Naive thymus-derived CD4-positive, alpha-beta T cell (primary cell): Measurements from ENCODE around the gene FBXL15. TPM values are rescaled to one million over a fixed set of nuclear protein-coding genes. Genes with fewer than 3 reads are reported as not detected.

Experiments used
- ATAC-seq: fragments of 150-1000 bp; cut with Tn5 transposase; 2 replicates; pipeline ENCODE4 v1.10.0; 2021; ENCODE audit warnings: mild to moderate bottlenecking, moderate library complexity
- CTCF ChIA-PET: fragments of 350-600 bp; sonication (Branson Sonifier 250); formaldehyde crosslinking; loops from one replicate; lab custom pipeline; 2021; ENCODE audit warnings: antibody characterized with exemption; lab: Charles Lee
- POLR2A ChIA-PET: fragments of 350-600 bp; sonication (Branson Sonifier 250); formaldehyde crosslinking; loops from one replicate; lab custom pipeline; 2021; ENCODE audit warnings: antibody characterized with exemption, inconsistent platforms; lab: Charles Lee
- DNase-seq, 9 donors: peaks; one replicate each; pipeline versions ENCODE4 v3.0.0 to v3.0.0-alpha.2; 2020 to 2022; ENCODE audit warnings: mixed read lengths in 1 of 9
- H3K27ac ChIP-seq: one replicate; pipeline ENCODE4 v1.7.0; 2013; ENCODE audit warnings: mild to moderate bottlenecking, low read depth, low read length, moderate library complexity
- H3K27me3 ChIP-seq, 2 donors: one replicate each; pipeline ENCODE4 v1.7.0; 2013; ENCODE audit warnings: low read length in 2 of 2, mild to moderate bottlenecking in 2 of 2, moderate library complexity in 2 of 2; ENCODE audit not compliant: control insufficient read depth in 2 of 2, insufficient read depth in 2 of 2
- H3K36me3 ChIP-seq, 3 experiments: 1 replicate in 2 of 3; 2 replicates in 1 of 3; pipeline ENCODE4 v1.7.0; 2013; ENCODE audit warnings: low read length in 3 of 3, mild to moderate bottlenecking in 3 of 3, moderate library complexity in 1 of 3; ENCODE audit not compliant: insufficient read depth in 3 of 3, control insufficient read depth in 2 of 3
- H3K4me1 ChIP-seq, 2 donors: one replicate each; pipeline ENCODE4 v1.7.0; 2013; ENCODE audit warnings: low read length in 2 of 2, mild to moderate bottlenecking in 2 of 2, moderate library complexity in 1 of 2; ENCODE audit not compliant: control insufficient read depth in 2 of 2, insufficient read depth in 2 of 2
- H3K4me3 ChIP-seq: 2 replicates; pipeline ENCODE4 v1.7.0; 2013; ENCODE audit warnings: mild to moderate bottlenecking, low read length
- H3K9me3 ChIP-seq, 3 experiments: 1 replicate in 2 of 3; 2 replicates in 1 of 3; pipeline ENCODE4 v1.7.0; 2013; ENCODE audit warnings: low read length in 3 of 3; ENCODE audit not compliant: control insufficient read depth in 2 of 3
- H3K27ac Mint-ChIP-seq, 9 donors: one replicate each; pipeline ENCODE4 v1.8.0; 2020 to 2022; ENCODE audit warnings: mixed read lengths in 9 of 9, mild to moderate bottlenecking in 8 of 9, moderate library complexity in 5 of 9, inconsistent platforms in 2 of 9
- H3K27me3 Mint-ChIP-seq, 5 donors: one replicate each; pipeline ENCODE4 v1.8.0; 2021 to 2022; ENCODE audit warnings: mixed read lengths in 5 of 5, mild to moderate bottlenecking in 1 of 5
- H3K36me3 Mint-ChIP-seq, 5 donors: one replicate each; pipeline ENCODE4 v1.8.0; 2020 to 2022; ENCODE audit warnings: mixed read lengths in 5 of 5, mild to moderate bottlenecking in 3 of 5, inconsistent platforms in 1 of 5
- H3K4me1 Mint-ChIP-seq, 7 donors: one replicate each; pipeline ENCODE4 v1.8.0; 2020 to 2022; ENCODE audit warnings: mixed read lengths in 7 of 7, mild to moderate bottlenecking in 3 of 7, inconsistent platforms in 1 of 7
- H3K4me3 Mint-ChIP-seq, 10 donors: one replicate each; pipeline ENCODE4 v1.8.0; 2020 to 2022; ENCODE audit warnings: mild to moderate bottlenecking in 10 of 10, mixed read lengths in 10 of 10, moderate library complexity in 6 of 10, inconsistent platforms in 2 of 10
- H3K9me3 Mint-ChIP-seq, 11 donors: one replicate each; pipeline ENCODE4 v1.8.0; 2020 to 2022; ENCODE audit warnings: mixed read lengths in 11 of 11, mild to moderate bottlenecking in 4 of 11, inconsistent platforms in 1 of 11, moderate library complexity in 1 of 11
- intact Hi-C, 2 donors: fragments of 100-400 bp; cut with micrococcal nuclease; formaldehyde crosslinking; loops; one replicate each; pipeline ENCODE4 v1.15.1; 2023
- polyA plus RNA-seq, 2 donors: library from polyadenylated mRNA; unstranded; fragments of 300-500 nt; fragmentation: Illumina TruSeq; gene quantifications; one replicate each; pipeline ENCODE4 v1.2.3, GENCODE V29; 2021
- total RNA-seq, 6 experiments: library from RNA in 5 of 6; stranded (reverse) in 5 of 6; gene quantifications; 1 replicate in 5 of 6; 2 replicates in 1 of 6; pipeline ENCODE4 v1.2.3 and lab custom pipeline; 2021 to 2026

FBXL15 gene
- total and polyA plus RNA-seq, 7 experiments from 2014 or later, result 10.8 to 40.4 (median 17.2) TPM

- Mint-ChIP-seq H3K27me3 (peaks cover 0 to 41% (median 18%) of the 10 kb centered on the region in 5 donors), H3K36me3 (no peaks in the 10 kb centered on the region), H3K9me3 (no peaks in the 10 kb centered on the region), H3K4me3 (peak overlapping the region; percentile 73 to 91 (median 87)), H3K4me1 (peaks cover 22 to 50% (median 42%) of the 10 kb centered on the region in 7 donors), H3K27ac (peak overlapping the region; percentile 64 to 92 (median 87))
- no peaks in the 10 kb centered on the region for H3K36me3 ChIP-seq
- H3K4me3 ChIP-seq, result peak overlapping the region; percentile 66
- DNase-seq, result peak in 8 of 9 donors; percentile 67 to 85 (median 72)
- POLR2A ChIA-PET, result interaction anchor here (0.6 to 5.1 kb wide), 7 partner anchors 11 to 231 kb away, joined by 3 to 55 read pairs (median 11); partner anchors contain the start of genes C10orf95, CUEDC2, FBXL15 and NFKB2
- intact Hi-C loops, result loop anchor here (1.0 kb wide), 2 partner anchors 11 to 92 kb away; partner anchors contain the start of gene ACTR1A (in 1 of the 2)
- no peaks in the 10 kb centered on the region for H3K9me3 ChIP-seq
- peak; percentile 33 for ATAC-seq
- H3K27ac ChIP-seq, result peak overlapping the region; percentile 72
- CTCF ChIA-PET, result interaction anchor here (1.0 to 3.2 kb wide), 5 partner anchors 9 to 40 kb away, joined by 3 to 16 read pairs (median 4); partner anchors contain the start of genes C10orf95 and FBXL15
- H3K4me1 ChIP-seq, result peaks cover 5 to 36% of the 10 kb centered on the region in 2 donors
- peaks cover under 1 to 12% of the 10 kb centered on the region in 2 donors for H3K27me3 ChIP-seq
These were observed 10.1 kb upstream of the FBXL15 start for GRCh38 chr10:102410429-102411073.

GRCh38 chr10:102411341-102412255, 9.0 kb upstream of the FBXL15 start:
- Mint-ChIP-seq H3K4me1 (peaks cover 22 to 49% (median 35%) of the 10 kb centered on the region in 7 donors), H3K27me3 (peaks cover 10 to 48% (median 27%) of the 10 kb centered on the region in 5 donors), H3K36me3 (no peaks in the 10 kb centered on the region), H3K9me3 (peaks cover 0 to 2% (median 0%) of the 10 kb centered on the region in 11 donors), H3K27ac (peak overlapping the region in 8 of 9 donors; percentile 62 to 86 (median 75)), H3K4me3 (peak overlapping the region; percentile 73 to 90 (median 83))
- no peak for DNase-seq
- peaks cover 5 to 36% of the 10 kb centered on the region in 2 donors for H3K4me1 ChIP-seq
- no peaks in the 10 kb centered on the region for H3K9me3 ChIP-seq
- peaks cover 4 to 12% of the 10 kb centered on the region in 2 donors for H3K27me3 ChIP-seq
- H3K4me3 ChIP-seq, result no peak overlapping the region
- intact Hi-C loops, result no loop called here
- ChIA-PET CTCF (interaction anchor here (0.9 to 3.2 kb wide), 4 partner anchors 8 to 13 kb away, joined by 3 to 16 read pairs (median 5); partner anchors contain the start of gene FBXL15), POLR2A (interaction anchor here (0.6 to 5.1 kb wide), 5 partner anchors 10 to 78 kb away, joined by 4 to 55 read pairs (median 11); partner anchors contain the start of genes C10orf95, CUEDC2, FBXL15 and NFKB2)
- no peak overlapping the region for H3K27ac ChIP-seq
- no peak for ATAC-seq
- no peaks in the 10 kb centered on the region for H3K36me3 ChIP-seq

GRCh38 chr10:102412293-102412692, 8.3 kb upstream of the FBXL15 start:
- peaks cover 22 to 46% (median 35%) of the 10 kb centered on the region in 7 donors for H3K4me1 Mint-ChIP-seq
- no peaks in the 10 kb centered on the region for H3K36me3 Mint-ChIP-seq
- H3K27ac Mint-ChIP-seq, result no peak overlapping the region
- Histone ChIP-seq H3K27me3 (peaks cover 4 to 12% of the 10 kb centered on the region in 2 donors), H3K27ac (no peak overlapping the region), H3K4me3 (no peak overlapping the region), H3K9me3 (no peaks in the 10 kb centered on the region), H3K36me3 (no peaks in the 10 kb centered on the region), H3K4me1 (peaks cover 5 to 36% of the 10 kb centered on the region in 2 donors)
- H3K4me3 Mint-ChIP-seq, result peak overlapping the region in 2 of 10 donors; percentile 53 to 59
- ChIA-PET CTCF (interaction anchor here (0.9 to 3.2 kb wide), 3 partner anchors 9 to 14 kb away, joined by 4 to 16 read pairs (median 6); partner anchors contain the start of gene FBXL15), POLR2A (interaction anchor here (0.9 to 5.1 kb wide), 3 partner anchors 9 to 39 kb away, joined by 4 to 55 read pairs (median 53); partner anchors contain the start of genes C10orf95, FBXL15 and NFKB2)
- intact Hi-C loops, result no loop called here
- peaks cover 14 to 53% (median 32%) of the 10 kb centered on the region in 5 donors for H3K27me3 Mint-ChIP-seq
- DNase-seq (no peak), ATAC-seq (no peak)
- H3K9me3 Mint-ChIP-seq, result peaks cover 0 to 3% (median 0%) of the 10 kb centered on the region in 11 donors

GRCh38 chr10:102413053-102413705, 7.5 kb upstream of the FBXL15 start:
- CTCF ChIA-PET, result no interaction called here
- H3K4me3 Mint-ChIP-seq, result peak overlapping the region in 2 of 10 donors; percentile 12 to 53
- H3K27me3 ChIP-seq, result peaks cover 4 to 10% of the 10 kb centered on the region in 2 donors

GRCh38 chr10:102413806-102414561, 6.7 kb upstream of the FBXL15 start:
- Histone ChIP-seq H3K4me1 (peaks cover 6 to 25% of the 10 kb centered on the region in 2 donors), H3K36me3 (no peaks in the 10 kb centered on the region), H3K27me3 (peaks cover 4 to 6% of the 10 kb centered on the region in 2 donors), H3K9me3 (no peaks in the 10 kb centered on the region), H3K4me3 (no peak overlapping the region), H3K27ac (no peak overlapping the region)
- no peak for ATAC-seq
- intact Hi-C loops, result no loop called here
- Mint-ChIP-seq H3K4me3 (peak overlapping the region in 1 of 10 donors; percentile 35), H3K9me3 (peaks cover 0 to 5% (median 0%) of the 10 kb centered on the region in 11 donors), H3K36me3 (no peaks in the 10 kb centered on the region), H3K27me3 (peaks cover 26 to 56% (median 40%) of the 10 kb centered on the region in 5 donors), H3K27ac (peak overlapping the region in 1 of 9 donors; percentile 58), H3K4me1 (peaks cover 21 to 41% (median 32%) of the 10 kb centered on the region in 7 donors)
- DNase-seq, result no peak
- ChIA-PET POLR2A (interaction anchor here (5.1 kb wide), 1 partner anchor 17 kb away, joined by 55 read pairs; the partner anchor contains the start of gene NFKB2), CTCF (no interaction called here)

More at GRCh38 chr10:102413053-102413705, 7.5 kb upstream of the FBXL15 start:
- peaks cover 0 to 4% (median 0%) of the 10 kb centered on the region in 11 donors for H3K9me3 Mint-ChIP-seq
- peaks cover 23 to 42% (median 33%) of the 10 kb centered on the region in 7 donors for H3K4me1 Mint-ChIP-seq
- no peak overlapping the region for H3K27ac ChIP-seq
- no peaks in the 10 kb centered on the region for H3K9me3 ChIP-seq
- DNase-seq, result peak in 2 of 9 donors; percentile 47 to 56
- intact Hi-C loops, result no loop called here
- peaks cover 5 to 28% of the 10 kb centered on the region in 2 donors for H3K4me1 ChIP-seq
- ATAC-seq, result no peak
- no peaks in the 10 kb centered on the region for H3K36me3 Mint-ChIP-seq
- H3K27ac Mint-ChIP-seq, result peak overlapping the region in 4 of 9 donors; percentile 21 to 75 (median 56)
- no peaks in the 10 kb centered on the region for H3K36me3 ChIP-seq
- POLR2A ChIA-PET, result interaction anchor here (5.1 kb wide), 1 partner anchor 16 kb away, joined by 55 read pairs; the partner anchor contains the start of gene NFKB2
- H3K27me3 Mint-ChIP-seq, result peaks cover 23 to 57% (median 39%) of the 10 kb centered on the region in 5 donors
- H3K4me3 ChIP-seq, result no peak overlapping the region
